GM19351 (cell line): ENCODE results near the gene SCAP.

Experiments used
- ATAC-seq: cut with Tn5 transposase; IDR thresholded peaks from one replicate; pipeline ENCODE4 v1.9.1; 2021; ENCODE audit warnings: mild to moderate bottlenecking, moderate library complexity; ENCODE audit not compliant: unreplicated experiment

SCAP gene

GRCh38 chr3:47416041-47416440 lies 59.7 kb downstream of the SCAP start:
- no peak for ATAC-seq

GRCh38 chr3:47414666-47415587 lies 60.8 kb downstream of the SCAP start:
- no peak for ATAC-seq

GRCh38 chr3:47414161-47414564 lies 61.6 kb downstream of the SCAP start:
- no peak for ATAC-seq

GRCh38 chr3:47413751-47414150 lies 62.0 kb downstream of the SCAP start:
- no peak for ATAC-seq

- ATAC-seq = no peak
Observed at GRCh38 chr3:47412842-47413520, 62.8 kb downstream of the SCAP start.

- ATAC-seq = no peak
Observed at GRCh38 chr3:47412453-47412756, 63.3 kb downstream of the SCAP start.

GRCh38 chr3:47411696-47412452 lies 63.9 kb downstream of the SCAP start:
- ATAC-seq = no peak

- no peak for ATAC-seq
Observed at GRCh38 chr3:47410801-47411646, 64.7 kb downstream of the SCAP start.

- ATAC-seq = no peak
Observed at GRCh38 chr3:47410417-47410720, 65.4 kb downstream of the SCAP start.

GRCh38 chr3:47409688-47410416 lies 65.9 kb downstream of the SCAP start:
- ATAC-seq = no peak

GRCh38 chr3:47409284-47409683 lies 66.5 kb downstream of the SCAP start:
- no peak for ATAC-seq

GRCh38 chr3:47408839-47409229 lies 66.9 kb downstream of the SCAP start:
- ATAC-seq = no peak

GRCh38 chr3:47407896-47408838 lies 67.6 kb downstream of the SCAP start:
- no peak for ATAC-seq

- no peak for ATAC-seq
Observed at GRCh38 chr3:47407237-47407636, 68.5 kb downstream of the SCAP start.

- ATAC-seq = no peak
Observed at GRCh38 chr3:47406762-47407149, 69.0 kb downstream of the SCAP start.

- no peak for ATAC-seq
Observed at GRCh38 chr3:47405820-47406761, 69.7 kb downstream of the SCAP start.

- ATAC-seq = no peak
Observed at GRCh38 chr3:47404955-47405790, 70.6 kb downstream of the SCAP start.
